Endothelial cell of umbilical vein (primary cell): Measurements from ENCODE around the gene KIF19. TPM values are rescaled to one million over a fixed set of nuclear protein-coding genes. Genes with fewer than 3 reads are reported as not detected.

Source experiments
- BruUV-seq: library from RNA; stranded (reverse); fragments of 400-500 nt; replicated peaks from 2 replicates; lab custom pipeline; 2021; lab: Mats Ljungman, UMichigan
- CTCF ChIA-PET: fragments of 300-600, 350-600 bp; sonication (Branson Sonifier 250); formaldehyde crosslinking; loops from one replicate; lab custom pipeline; 2021; ENCODE audit warnings: antibody characterized with exemption, inconsistent platforms; lab: Charles Lee
- POLR2A ChIA-PET: fragments of 300-600, 350-600 bp; sonication (Branson Sonifier 250); formaldehyde crosslinking; loops from one replicate; lab custom pipeline; 2021; ENCODE audit warnings: antibody characterized with exemption, inconsistent platforms; lab: Charles Lee
- DNase-seq: peaks from one replicate; pipeline ENCODE4 v3.0.0-alpha.2; 2011; ENCODE audit warnings: low read depth, low spot score
- FAIRE-seq: peaks from 2 replicates; lab custom pipeline; 2011; peaks lifted over from hg19 to GRCh38; lab: Jason Lieb, UNC
- H2AFZ ChIP-seq: 2 replicates; pipeline ENCODE4 v1.6.0; 2012; ENCODE audit warnings: low read depth, low read length, control low read depth, inconsistent platforms
- H3K27ac ChIP-seq: 2 replicates; pipeline ENCODE4 v1.5.1; 2011; ENCODE audit warnings: low read depth, mild to moderate bottlenecking, control low read depth, low read length, moderate library complexity; ENCODE audit not compliant: insufficient read depth
- H3K27me3 ChIP-seq, 2 experiments: 2 replicates each; pipeline versions ENCODE4 v1.6.0 to v1.6.1; 2011; ENCODE audit warnings: low read length in 2 of 2, mixed read lengths in 1 of 2; ENCODE audit not compliant: control insufficient read depth in 2 of 2, insufficient read depth in 2 of 2
- H3K36me3 ChIP-seq, 2 experiments: 2 replicates in 1 of 2; 3 replicates in 1 of 2; pipeline ENCODE4 v1.5.1; 2011; ENCODE audit warnings: low read length in 2 of 2, mild to moderate bottlenecking in 1 of 2, moderate library complexity in 1 of 2; ENCODE audit not compliant: control insufficient read depth in 2 of 2, insufficient read depth in 2 of 2; ENCODE audit errors: extremely low read depth in 1 of 2
- H3K4me1 ChIP-seq: 3 replicates; pipeline ENCODE4 v1.5.1; 2011; ENCODE audit warnings: mild to moderate bottlenecking, low read length; ENCODE audit not compliant: control insufficient read depth, insufficient read depth; ENCODE audit errors: extremely low read depth
- H3K4me2 ChIP-seq: 2 replicates; pipeline ENCODE4 v1.6.1; 2011; ENCODE audit warnings: low read length, control low read depth, mixed read lengths; ENCODE audit not compliant: insufficient read depth
- H3K4me3 ChIP-seq, 3 experiments: fragments of 200-600 bp in 1 of 3; sonication (generic), shearing (Covaris generic) in 1 of 3; replicated peaks in 1 of 3; 2 replicates each; pipeline ENCODE4 v1.5.1; 2011 to 2016; ENCODE audit warnings: control low read depth in 3 of 3, low read length in 3 of 3, mild to moderate bottlenecking in 2 of 3, inconsistent platforms in 1 of 3, low read depth in 1 of 3, moderate library complexity in 1 of 3; ENCODE audit not compliant: insufficient read depth in 1 of 3
- H3K79me2 ChIP-seq: 2 replicates; pipeline ENCODE4 v1.6.0; 2012; ENCODE audit warnings: low read length, inconsistent platforms; ENCODE audit not compliant: control insufficient read depth, insufficient read depth
- H3K9ac ChIP-seq: replicated peaks from 2 replicates; pipeline ENCODE3; 2011; ENCODE audit warnings: low read length, control low read depth; ENCODE audit not compliant: insufficient read depth; ENCODE audit errors: extremely low read depth
- H3K9me1 ChIP-seq: replicated peaks from 3 replicates; pipeline ENCODE4 v1.6.0; 2011; ENCODE audit warnings: mild to moderate bottlenecking, low read length; ENCODE audit not compliant: control insufficient read depth, insufficient read depth; ENCODE audit errors: extremely low read depth
- H3K9me3 ChIP-seq: replicated peaks from 2 replicates; pipeline ENCODE4 v1.5.1; 2012; ENCODE audit warnings: low read length, inconsistent platforms; ENCODE audit not compliant: control insufficient read depth, insufficient read depth
- H4K20me1 ChIP-seq: replicated peaks from 2 replicates; pipeline ENCODE3; 2011; ENCODE audit warnings: mild to moderate bottlenecking, low read length; ENCODE audit not compliant: control insufficient read depth, insufficient read depth; ENCODE audit errors: extremely low read depth
- CTCF ChIP-seq, 2 donors: IDR thresholded peaks; 1 replicate in 1 of 2; 2 replicates in 1 of 2; pipeline ENCODE4 v1.5.1; 2011; ENCODE audit warnings: low read length in 2 of 2, mild to moderate bottlenecking in 2 of 2, moderate library complexity in 2 of 2, control low read depth in 1 of 2, inconsistent platforms in 1 of 2, low read depth in 1 of 2; ENCODE audit not compliant: insufficient read depth in 1 of 2; ENCODE audit errors: extremely low read depth in 1 of 2
- EZH2 ChIP-seq: IDR thresholded peaks from 2 replicates; pipeline ENCODE4 v1.6.1; 2012; ENCODE audit warnings: borderline replicate concordance, low read depth, mild to moderate bottlenecking, moderate library complexity, low read length, inconsistent platforms; ENCODE audit not compliant: severe bottlenecking
- FOS ChIP-seq: IDR thresholded peaks from 2 replicates; pipeline ENCODE4 v1.6.1; 2011; ENCODE audit warnings: mild to moderate bottlenecking, low read length, moderate library complexity, borderline replicate concordance; ENCODE audit not compliant: insufficient read depth
- GATA2 ChIP-seq: IDR thresholded peaks from 2 replicates; pipeline ENCODE4 v1.7.0; 2011; ENCODE audit warnings: low read depth, mild to moderate bottlenecking, moderate library complexity, mixed read lengths, low read length; ENCODE audit not compliant: insufficient read length, insufficient read depth
- JUN ChIP-seq: IDR thresholded peaks from 2 replicates; pipeline ENCODE4 v1.6.1; 2011; ENCODE audit warnings: borderline replicate concordance, low read depth; ENCODE audit not compliant: insufficient read length, insufficient read depth
- MAX ChIP-seq: IDR thresholded peaks from 2 replicates; pipeline ENCODE4 v1.6.1; 2011; ENCODE audit not compliant: insufficient read depth, insufficient read length
- MYC ChIP-seq: IDR thresholded peaks from one replicate; pipeline ENCODE4 v1.6.1; 2011; ENCODE audit warnings: mild to moderate bottlenecking, low read depth, low read length
- POLR2A ChIP-seq: IDR thresholded peaks from 2 replicates; pipeline ENCODE4 v1.6.1; 2012; ENCODE audit warnings: low read depth, mild to moderate bottlenecking, control low read depth, low read length
- POLR2AphosphoS5 ChIP-seq: IDR thresholded peaks from 2 replicates; pipeline ENCODE4 v1.6.1; 2012; ENCODE audit warnings: low read depth, mild to moderate bottlenecking, control low read depth, low read length, moderate library complexity; ENCODE audit not compliant: insufficient read depth
- dilution Hi-C: fragments of 300-500 bp; cut with MboI; formaldehyde crosslinking; loops from one replicate; pipeline ENCODE4 v1.15.0; 2019; ENCODE audit warnings: low sequenced_read_pairs; ENCODE audit not compliant: extremely low pct_ligation_motif_present
- intact Hi-C: fragments of 100-400 bp; cut with micrococcal nuclease; formaldehyde crosslinking; loops from one replicate; pipeline ENCODE4 v1.10.0; 2022
- polyA plus RNA-seq, 4 experiments: library from polyadenylated mRNA; depleted of rRNA in 3 of 4; stranded (reverse) in 3 of 4; unstranded in 1 of 4; fragments of >200 nt; gene quantifications; 2 replicates each; pipeline versions ENCODE4 v1.2.1 to v1.2.3, GENCODE V29; 2011 to 2012; ENCODE audit warnings: missing spikeins in 1 of 4
- total RNA-seq: library from RNA; stranded (reverse); gene quantifications from 2 replicates; pipeline ENCODE4 v1.2.3, GENCODE V29; 2021

The KIF19 gene
- total and polyA plus RNA-seq, 2 donors (not counting 3 experiments of a cell fraction or from before 2014, with no cell fraction given): 0.10 to 0.84 TPM

GRCh38 chr17:74282587-74283370, 43.2 kb upstream of the KIF19 start:
- no peaks in the 10 kb centered on the region for H4K20me1 ChIP-seq
- intact Hi-C loops: no loop called here
- H3K36me3 ChIP-seq: no peaks in the 10 kb centered on the region
- H3K9me3 ChIP-seq: no peaks in the 10 kb centered on the region
- ChIA-PET POLR2A (no interaction called here), CTCF (interaction anchor here (1.2 to 2.2 kb wide), 2 partner anchors 13 to 16 kb away, joined by 5 to 6 read pairs; no protein-coding TSS in a partner anchor)
- no peak overlapping the region for H3K27ac ChIP-seq
- no peak overlapping the region for H3K9ac ChIP-seq
- no peaks in the 10 kb centered on the region for H3K9me1 ChIP-seq
- dilution Hi-C loops: no loop called here
- BruUV-seq: no TSS peak
- H3K79me2 ChIP-seq: no peaks in the 10 kb centered on the region
- H3K4me3 ChIP-seq: no peak overlapping the region
- H3K27me3 ChIP-seq: no peaks in the 10 kb centered on the region
- no peaks in the 10 kb centered on the region for H3K4me1 ChIP-seq
- TF ChIP-seq MAX (no peak), GATA2 (no peak), POLR2AphosphoS5 (no peak)
- FAIRE-seq (no peak), DNase-seq (no peak)
- H2AFZ ChIP-seq: no peak overlapping the region
- H3K4me2 ChIP-seq: no peak overlapping the region

- H4K20me1 ChIP-seq: no peaks in the 10 kb centered on the region
- no peak for FAIRE-seq
- ChIA-PET POLR2A (no interaction called here), CTCF (interaction anchor here (2.2 kb wide), 1 partner anchor 15 kb away, joined by 6 read pairs; no protein-coding TSS in a partner anchor)
- H3K9ac ChIP-seq: no peak overlapping the region
- intact Hi-C loops: no loop called here
- no peak overlapping the region for H3K4me3 ChIP-seq
- TF ChIP-seq EZH2: no peak
- TF ChIP-seq MYC: no peak
- no peak for TF ChIP-seq CTCF (IDR thresholded peaks at IDR 0.05; ENCODE audit: extremely low read depth in 1 of 2, insufficient read depth in 1 of 2, low read depth in 1 of 2, low read length in 2 of 2)
- TF ChIP-seq JUN: no peak
- no peak for TF ChIP-seq GATA2
- no peak for TF ChIP-seq FOS
- no peak for TF ChIP-seq MAX
- no peak for TF ChIP-seq POLR2A
- no peak for TF ChIP-seq POLR2AphosphoS5
- no peaks in the 10 kb centered on the region for H3K4me1 ChIP-seq
- H3K79me2 ChIP-seq: no peaks in the 10 kb centered on the region
- DNase-seq: no peak
- no peak overlapping the region for H3K27ac ChIP-seq
- no peaks in the 10 kb centered on the region for H3K27me3 ChIP-seq
- no peak overlapping the region for H2AFZ ChIP-seq
- no peaks in the 10 kb centered on the region for H3K9me1 ChIP-seq
- H3K9me3 ChIP-seq: no peaks in the 10 kb centered on the region
- no peak overlapping the region for H3K4me2 ChIP-seq
- H3K36me3 ChIP-seq: no peaks in the 10 kb centered on the region
- BruUV-seq: no TSS peak
- dilution Hi-C loops: no loop called here
Measured at GRCh38 chr17:74283371-74283673, 42.7 kb upstream of the KIF19 start.
